Measurements from ENCODE around the gene RPH3AL.

Gene RPH3AL

GRCh38 chr17:352421-353212, at the start of gene RPH3AL:
TSS of gene RPH3AL (minus strand) at chr17:352807. CDS start at chr17:327543, 25,264 bp downstream.
- no peak for DNase-seq

- no peak for DNase-seq
Observed at GRCh38 chr17:400257-400656, 47.6 kb upstream of the RPH3AL start.

GRCh38 chr17:396788-397187, 44.2 kb upstream of the RPH3AL start:
- DNase-seq, result no peak

- no peak for DNase-seq
Observed at GRCh38 chr17:395974-396373, 43.4 kb upstream of the RPH3AL start.

- DNase-seq, result no peak
Observed at GRCh38 chr17:395179-395578, 42.6 kb upstream of the RPH3AL start.

- no peak for DNase-seq
Observed at GRCh38 chr17:394718-395095, 42.1 kb upstream of the RPH3AL start.

- no peak for DNase-seq
Observed at GRCh38 chr17:393806-394717, 41.5 kb upstream of the RPH3AL start.

- DNase-seq, result no peak
Observed at GRCh38 chr17:391850-392249, 39.2 kb upstream of the RPH3AL start.

- DNase-seq, result no peak
Observed at GRCh38 chr17:390025-390424, 37.4 kb upstream of the RPH3AL start.

- no peak for DNase-seq
Observed at GRCh38 chr17:388087-388486, 35.5 kb upstream of the RPH3AL start.

- DNase-seq, result no peak
Observed at GRCh38 chr17:386141-386876, 33.7 kb upstream of the RPH3AL start.

GRCh38 chr17:385836-386140, 33.2 kb upstream of the RPH3AL start:
- no peak for DNase-seq

- no peak for DNase-seq
Observed at GRCh38 chr17:385178-385835, 32.7 kb upstream of the RPH3AL start.

- no peak for DNase-seq
Observed at GRCh38 chr17:384622-385177, 32.1 kb upstream of the RPH3AL start.

- no peak for DNase-seq
Observed at GRCh38 chr17:383771-384621, 31.4 kb upstream of the RPH3AL start.

GRCh38 chr17:382644-383533, 30.3 kb upstream of the RPH3AL start:
- DNase-seq, result no peak

- DNase-seq, result no peak
Observed at GRCh38 chr17:381941-382643, 29.5 kb upstream of the RPH3AL start.

GRCh38 chr17:381516-381915, 28.9 kb upstream of the RPH3AL start:
- no peak for DNase-seq

- DNase-seq, result no peak
Observed at GRCh38 chr17:379531-380465, 27.2 kb upstream of the RPH3AL start.

Measured in Kasumi-1 (cell line).